Epithelial cell of prostate (primary cell): ENCODE data around the gene KLK10.

Experiments
- DNase-seq: peaks from one replicate; pipeline ENCODE4 v3.0.0-alpha.2; 2011; ENCODE audit warnings: low read depth, low spot score
- H3K27ac ChIP-seq: fragments of 450-650 bp; 2 replicates; pipeline ENCODE4 v1.5.1; 2017; ENCODE audit warnings: mild to moderate bottlenecking

The KLK10 gene, protein sequence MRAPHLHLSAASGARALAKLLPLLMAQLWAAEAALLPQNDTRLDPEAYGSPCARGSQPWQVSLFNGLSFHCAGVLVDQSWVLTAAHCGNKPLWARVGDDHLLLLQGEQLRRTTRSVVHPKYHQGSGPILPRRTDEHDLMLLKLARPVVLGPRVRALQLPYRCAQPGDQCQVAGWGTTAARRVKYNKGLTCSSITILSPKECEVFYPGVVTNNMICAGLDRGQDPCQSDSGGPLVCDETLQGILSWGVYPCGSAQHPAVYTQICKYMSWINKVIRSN

GRCh38 chr19:51019544-51019925, at the start of gene KLK10:
KLK10 (minus strand) TSS chr19:51019709; CDS start chr19:51019130, 579 bp downstream.
- no peak for DNase-seq
- peak within 1 kb of the TSS; percentile 92 for H3K27ac ChIP-seq

GRCh38 chr19:51066393-51067186, 47.1 kb upstream of the KLK10 start:
- DNase-seq: no peak
- H3K27ac ChIP-seq: no peak overlapping the region

GRCh38 chr19:51065221-51065960, 45.9 kb upstream of the KLK10 start:
- H3K27ac ChIP-seq: peak overlapping the region; percentile 8
- DNase-seq: no peak

GRCh38 chr19:51064534-51065220, 45.2 kb upstream of the KLK10 start, which contains the start of gene KLK13:
KLK13 (minus strand) TSS chr19:51065092; CDS start chr19:51065067, 25 bp downstream.
- DNase-seq: no peak
- peak within 1 kb of the TSS; percentile 8 for H3K27ac ChIP-seq

DNA sequence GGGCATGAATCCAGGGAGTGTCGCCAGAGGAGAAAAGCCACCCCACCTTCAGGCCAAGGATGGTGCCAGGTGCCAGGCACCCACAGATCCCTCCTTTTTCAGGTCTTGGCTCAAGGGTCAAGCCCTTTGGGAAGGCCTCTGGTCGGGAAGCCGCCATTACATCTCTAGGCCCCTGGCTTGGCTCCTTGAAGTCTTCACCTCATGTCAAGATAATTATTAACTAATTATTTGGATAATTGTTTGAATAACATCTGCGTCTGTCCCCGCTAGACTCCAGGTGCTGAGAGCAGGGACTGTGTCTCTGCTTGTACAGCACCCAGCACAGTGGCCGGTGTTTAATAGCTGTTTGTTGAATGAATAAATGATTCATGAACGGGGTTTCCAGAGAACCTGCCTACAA, 44.2 kb upstream of the KLK10 start:
- no peak for DNase-seq
- no peak overlapping the region for H3K27ac ChIP-seq

- H3K27ac ChIP-seq: no peak overlapping the region
- DNase-seq: no peak
Measured at GRCh38 chr19:51060973-51061372, 41.5 kb upstream of the KLK10 start.

- DNase-seq: no peak
- no peak overlapping the region for H3K27ac ChIP-seq
Measured at GRCh38 chr19:51060336-51060735, 40.8 kb upstream of the KLK10 start.

GRCh38 chr19:51059715-51060114, 40.2 kb upstream of the KLK10 start:
- no peak overlapping the region for H3K27ac ChIP-seq
- no peak for DNase-seq

GRCh38 chr19:51055866-51056265, 36.4 kb upstream of the KLK10 start:
- DNase-seq: no peak
- no peak overlapping the region for H3K27ac ChIP-seq

DNA sequence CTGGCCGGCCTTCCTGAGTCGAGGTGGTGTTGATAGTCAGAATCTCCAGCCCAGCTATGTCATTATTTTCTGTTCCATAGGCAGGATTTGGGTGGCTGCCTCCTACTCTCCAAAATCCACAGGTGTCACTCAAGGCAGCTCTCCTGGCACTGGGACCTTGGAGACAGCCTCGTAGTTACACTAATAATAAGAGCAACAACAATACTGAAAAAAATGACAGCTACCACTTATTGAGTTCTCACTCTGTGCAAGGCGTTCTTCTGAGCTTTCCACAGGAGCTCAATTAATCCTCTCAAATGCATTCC, 27.5 kb upstream of the KLK10 start:
- H3K27ac ChIP-seq: no peak overlapping the region
- no peak for DNase-seq

- no peak for DNase-seq
- no peak overlapping the region for H3K27ac ChIP-seq
Measured at GRCh38 chr19:51044327-51044726, 24.8 kb upstream of the KLK10 start.

- DNase-seq: no peak
- H3K27ac ChIP-seq: no peak overlapping the region
Measured at GRCh38 chr19:51043497-51043896, 24.0 kb upstream of the KLK10 start.

- H3K27ac ChIP-seq: no peak overlapping the region
- DNase-seq: no peak
Measured at GRCh38 chr19:51040151-51040550, 20.6 kb upstream of the KLK10 start.

DNA sequence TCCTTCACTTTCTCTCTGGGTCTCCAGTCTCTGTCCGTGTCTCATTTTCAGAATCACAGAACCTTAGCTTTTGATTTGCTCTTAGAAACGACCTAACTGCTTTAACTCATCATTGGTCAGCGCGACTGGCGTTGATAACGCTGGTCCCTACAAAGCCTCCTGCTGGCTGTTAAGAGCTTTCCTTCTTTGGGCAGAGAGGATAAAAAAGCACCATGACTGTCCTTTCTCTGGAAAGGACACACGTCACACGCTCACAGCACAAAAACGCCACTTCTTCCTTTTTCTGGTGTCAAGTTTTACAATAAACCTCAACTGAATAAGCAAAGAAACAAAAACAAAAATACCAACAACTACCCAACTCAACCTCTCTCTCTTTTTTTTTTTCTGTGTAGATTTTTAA, 17.0 kb upstream of the KLK10 start:
- H3K27ac ChIP-seq: no peak overlapping the region
- no peak for DNase-seq

- no peak for DNase-seq
- H3K27ac ChIP-seq: peak within 1 kb of the TSS; percentile 41
Measured at GRCh38 chr19:51034704-51035103, 15.2 kb upstream of the KLK10 start, which contains the start of gene KLK12. KLK12 (minus strand) TSS chr19:51035002; CDS start chr19:51034621, 381 bp downstream.

DNA sequence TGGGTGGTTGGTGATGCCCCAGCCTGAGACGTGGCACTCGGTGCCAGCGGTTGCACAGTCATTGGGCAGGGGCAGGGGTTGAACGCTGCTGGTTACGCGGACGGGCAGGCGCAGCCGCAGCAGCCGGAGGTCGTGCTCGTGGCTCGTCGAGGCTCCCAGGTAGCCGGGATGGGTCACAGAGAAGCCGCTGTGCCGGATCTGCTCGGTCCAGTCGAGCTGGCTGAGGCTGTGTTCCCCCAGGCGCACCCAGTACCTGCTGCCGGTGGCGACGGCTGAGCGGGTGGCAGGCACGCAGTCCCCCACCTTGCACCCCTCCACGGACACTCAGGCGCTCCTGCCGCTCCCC, 12.3 kb upstream of the KLK10 start:
- DNase-seq: no peak
- H3K27ac ChIP-seq: no peak overlapping the region

GRCh38 chr19:51031220-51031879, 11.8 kb upstream of the KLK10 start:
- no peak for DNase-seq
- H3K27ac ChIP-seq: no peak overlapping the region

GRCh38 chr19:51030631-51031030, 11.1 kb upstream of the KLK10 start:
- H3K27ac ChIP-seq: no peak overlapping the region
- no peak for DNase-seq

DNA sequence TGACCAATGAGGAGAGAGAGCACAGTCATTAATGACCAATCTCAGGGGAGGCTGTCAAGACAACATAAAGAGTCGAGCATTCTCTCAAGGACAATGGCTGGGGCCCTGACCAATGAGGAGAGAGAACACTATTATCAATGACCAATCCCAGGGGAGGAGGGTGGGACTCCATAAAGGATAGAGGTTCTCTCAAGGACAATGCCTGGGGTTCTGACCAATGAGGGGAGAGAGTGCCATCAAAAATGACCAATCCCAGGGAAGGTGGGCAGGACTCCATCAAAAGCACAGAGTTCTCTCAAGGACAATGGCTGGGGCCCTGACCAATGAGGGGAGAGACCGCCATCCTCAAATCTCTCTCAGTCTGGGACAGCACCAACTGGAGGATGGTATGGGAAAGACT, 10.2 kb upstream of the KLK10 start:
- no peak overlapping the region for H3K27ac ChIP-seq
- no peak for DNase-seq

DNA sequence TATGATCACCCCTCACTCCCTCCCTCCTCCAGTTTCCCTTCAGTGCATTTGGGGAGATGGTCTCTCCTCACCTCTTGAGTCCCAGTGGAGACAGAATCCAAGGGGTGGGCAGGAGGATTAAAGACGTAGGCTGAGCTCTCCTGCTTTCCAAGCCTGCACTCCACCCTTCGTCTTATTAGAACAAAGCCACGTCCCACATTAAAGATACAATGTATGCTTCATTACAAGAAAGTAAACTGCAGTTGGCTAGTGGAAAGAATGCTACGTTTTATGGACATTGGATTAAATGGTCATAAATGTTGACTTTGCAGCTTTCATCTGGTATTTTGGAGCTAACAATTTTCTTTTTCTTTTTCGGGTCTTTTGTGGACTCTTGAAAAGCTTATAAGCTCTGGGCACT, 8.4 kb upstream of the KLK10 start:
- H3K27ac ChIP-seq: peak overlapping the region; percentile 86
- DNase-seq: no peak
